Activated T-cell treated with anti-CD3 and anti-CD28 coated beads for 48 hours (primary cell): ENCODE results near the gene CCNY.

ENCODE experiments used
- DNase-seq: peaks from one replicate; pipeline ENCODE4 v3.0.0-alpha.2; 2020; ENCODE audit warnings: low read depth

The CCNY gene

GRCh38 chr10:35427543-35427942 is 91.2 kb downstream of the CCNY start:
- no peak for DNase-seq

DNA sequence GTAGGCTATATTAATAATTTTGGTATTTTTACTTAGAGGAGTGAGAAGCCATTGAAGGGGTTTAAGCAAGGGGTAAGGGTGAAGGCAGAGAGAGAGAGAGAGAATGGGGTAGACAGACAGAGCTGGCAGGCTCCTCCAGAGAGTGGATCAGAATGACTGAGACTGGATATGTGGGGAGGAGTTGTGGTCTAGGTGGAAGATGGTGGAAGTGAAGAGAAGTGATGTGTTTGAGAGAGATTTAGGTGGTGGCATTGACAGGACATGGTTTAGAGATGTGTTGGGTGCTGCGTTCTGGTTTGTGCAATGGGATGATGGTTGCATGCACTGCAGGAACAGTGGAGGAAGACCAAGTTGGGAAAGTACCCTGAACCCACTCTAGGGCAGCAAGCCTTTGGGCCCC is 92.2 kb downstream of the CCNY start:
- DNase-seq, result no peak

GRCh38 chr10:35432781-35433338 is 96.6 kb downstream of the CCNY start:
- no peak for DNase-seq

DNA sequence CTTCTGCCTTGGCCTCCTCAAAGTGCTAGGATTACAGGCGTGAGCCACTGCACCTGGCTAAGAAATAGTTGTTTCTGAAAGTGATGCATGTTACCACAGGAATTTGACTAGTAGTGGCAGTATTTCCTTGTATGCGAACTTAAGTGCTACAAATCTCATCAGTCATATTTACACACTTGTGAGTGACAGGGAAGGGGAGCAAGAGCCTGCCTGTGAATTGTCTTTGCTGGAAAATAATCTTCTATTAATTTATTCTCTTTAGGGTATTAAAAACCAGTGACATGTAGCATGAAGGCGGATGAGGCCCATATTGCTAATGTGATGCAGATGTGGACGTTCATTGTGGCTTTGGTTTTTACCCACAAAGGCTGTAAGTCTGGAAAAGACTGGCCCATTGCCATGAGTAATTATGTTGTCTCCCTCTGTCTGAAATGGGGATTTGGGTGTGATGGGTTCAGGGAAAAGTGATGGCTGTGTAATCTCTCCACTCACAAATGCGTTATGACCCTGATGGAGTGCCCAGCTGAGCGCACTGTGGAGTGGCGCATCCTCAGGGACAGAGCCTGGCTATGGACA is 97.6 kb downstream of the CCNY start:
- no peak for DNase-seq

GRCh38 chr10:35434533-35434932 is 98.2 kb downstream of the CCNY start:
- no peak for DNase-seq

GRCh38 chr10:35435824-35436223 is 99.5 kb downstream of the CCNY start:
- DNase-seq, result no peak

DNA sequence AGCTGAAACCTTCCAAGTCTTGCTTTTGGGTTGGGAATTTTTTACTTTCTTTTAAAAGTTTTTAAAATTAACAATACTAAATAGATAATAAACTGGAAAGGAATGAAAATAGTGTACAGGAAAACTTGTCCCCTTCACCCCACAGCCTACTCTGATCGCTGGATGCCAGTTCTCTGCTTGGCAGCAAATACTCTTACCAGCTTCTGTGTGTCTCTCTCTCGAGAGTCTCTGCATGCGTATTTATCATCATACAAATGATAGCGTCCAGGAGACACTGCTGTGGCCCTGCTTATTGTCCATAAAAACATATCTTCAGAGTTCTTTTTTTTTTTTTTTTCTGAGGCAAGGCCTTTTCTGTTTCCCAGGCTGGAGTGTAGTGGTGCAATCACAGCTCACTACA is 101.5 kb downstream of the CCNY start:
- DNase-seq, result no peak

- DNase-seq, result no peak
These were observed 102.6 kb downstream of the CCNY start for GRCh38 chr10:35438718-35439571.

GRCh38 chr10:35440016-35440415 is 103.7 kb downstream of the CCNY start:
- no peak for DNase-seq

- no peak for DNase-seq
These were observed 105.7 kb downstream of the CCNY start for GRCh38 chr10:35442028-35442427.

GRCh38 chr10:35442592-35442991 is 106.3 kb downstream of the CCNY start:
- DNase-seq, result no peak

DNA sequence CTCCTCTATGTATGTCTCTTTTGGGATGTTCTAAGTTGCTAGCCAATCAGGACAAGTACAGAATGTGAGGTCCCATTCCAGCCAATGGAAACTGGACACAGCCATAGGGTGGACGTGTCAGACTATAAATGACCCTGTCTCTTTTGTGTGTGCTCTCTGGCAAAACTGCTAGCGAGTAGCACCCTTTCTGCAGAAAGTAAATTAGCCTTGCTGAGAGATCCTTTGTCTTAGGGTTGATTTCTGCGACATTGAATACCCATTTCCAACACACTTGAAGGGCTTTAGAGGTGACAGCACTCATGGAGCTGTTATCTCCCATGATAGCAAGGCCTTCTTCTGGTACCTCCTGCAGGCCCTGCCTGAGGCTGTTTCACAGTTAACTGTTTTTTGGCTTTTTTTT is 107.5 kb downstream of the CCNY start:
- DNase-seq, result no peak

GRCh38 chr10:35445150-35445884 is 109.0 kb downstream of the CCNY start:
- no peak for DNase-seq

GRCh38 chr10:35446439-35446838 is 110.1 kb downstream of the CCNY start:
- no peak for DNase-seq

DNA sequence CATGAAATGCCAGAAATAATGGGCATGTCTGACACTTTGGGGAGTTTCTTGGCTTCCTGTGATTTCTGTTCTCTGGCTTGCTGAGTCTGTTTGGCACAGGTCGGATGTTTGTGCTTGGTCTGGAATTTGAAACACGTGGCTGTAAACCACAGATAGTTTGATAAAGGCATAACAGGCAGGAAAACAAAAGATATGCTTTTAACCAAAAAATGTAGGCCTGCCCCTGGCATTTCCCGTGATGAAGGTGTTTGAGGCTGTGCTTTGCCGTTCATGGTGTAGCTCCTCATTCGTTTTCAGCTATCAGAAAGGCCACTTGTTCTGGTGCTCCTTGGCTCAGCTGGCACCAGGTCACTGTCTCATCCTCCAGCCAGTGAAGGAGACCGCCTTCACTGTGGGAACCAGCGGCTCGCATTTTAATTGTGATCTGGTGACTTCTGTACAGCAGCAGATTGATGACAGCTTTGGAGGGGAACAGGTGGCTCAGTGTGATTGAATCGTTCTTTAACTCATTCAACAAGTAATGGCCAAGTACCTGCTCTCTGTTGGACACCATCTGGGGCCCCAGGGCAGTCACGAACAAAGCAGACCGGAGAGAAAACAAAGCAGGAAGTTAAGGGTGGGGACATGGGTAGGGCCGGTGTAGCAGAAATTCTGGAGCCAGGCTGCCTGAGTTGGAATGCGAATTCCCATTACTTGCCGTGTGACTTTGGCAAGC is 111.5 kb downstream of the CCNY start:
- DNase-seq, result no peak

GRCh38 chr10:35448687-35449662 is 112.7 kb downstream of the CCNY start:
- no peak for DNase-seq

DNA sequence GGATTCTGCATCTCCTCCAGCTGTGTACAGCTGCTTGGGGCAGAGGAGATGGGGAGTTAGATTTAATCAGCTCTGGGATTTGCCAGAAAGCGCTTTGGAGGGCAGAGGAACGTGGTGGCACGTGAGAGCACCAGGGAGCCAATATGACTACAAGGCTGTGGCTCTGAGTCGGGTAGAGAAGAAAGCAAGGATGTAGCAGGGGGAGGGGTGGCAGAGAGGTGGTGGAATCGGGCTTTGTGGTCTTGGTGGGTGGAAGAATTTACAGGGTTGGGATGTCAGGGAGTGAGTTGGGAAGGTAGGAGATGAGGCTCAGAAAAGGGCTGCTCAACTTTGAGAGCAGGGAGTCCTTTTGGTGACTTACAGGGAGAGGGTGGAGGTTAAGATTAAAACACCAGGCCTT is 113.6 kb downstream of the CCNY start:
- no peak for DNase-seq

DNA sequence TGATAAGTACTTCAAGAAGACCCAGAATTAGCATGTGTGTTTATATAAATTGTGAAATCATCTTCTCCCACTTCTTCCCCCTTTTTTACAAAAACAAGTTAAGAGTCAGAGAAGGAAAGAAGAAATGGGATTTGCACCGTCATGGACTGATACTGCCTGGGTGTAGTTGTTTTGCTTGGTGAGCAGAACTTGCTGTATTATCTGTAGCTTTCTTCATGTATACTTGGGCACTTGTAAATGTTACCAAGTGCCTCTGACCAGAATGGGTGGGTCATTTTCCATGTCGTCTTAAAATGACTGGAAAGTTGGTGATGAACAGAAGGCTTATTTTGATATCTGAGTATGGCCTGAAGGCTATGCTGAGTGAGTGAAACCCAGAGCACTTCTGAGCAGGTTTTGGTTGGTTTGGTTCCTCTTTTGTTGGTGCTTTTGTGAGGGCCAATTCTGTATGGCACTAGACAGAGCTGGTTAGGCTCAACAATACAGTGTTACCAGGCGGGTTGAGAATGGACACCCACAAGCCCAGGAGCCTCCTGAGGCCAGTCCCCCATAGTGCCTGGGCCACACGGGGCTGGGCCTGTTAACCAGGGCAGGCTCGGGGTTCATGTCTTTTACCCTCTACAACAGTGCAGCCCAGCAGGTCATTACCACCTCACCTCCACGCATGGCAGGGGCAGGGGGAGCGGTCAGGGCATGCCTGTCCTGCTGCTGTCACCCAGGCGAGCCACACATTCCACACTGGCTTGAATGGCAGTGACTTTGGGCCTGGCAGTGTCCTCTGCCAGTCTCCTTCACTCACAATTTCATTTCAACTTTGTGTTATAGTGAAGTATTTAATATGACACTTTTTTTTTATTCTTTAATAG is 115.1 kb downstream of the CCNY start:
- no peak for DNase-seq

- no peak for DNase-seq
These were observed 115.9 kb downstream of the CCNY start for GRCh38 chr10:35452171-35452570.

DNA sequence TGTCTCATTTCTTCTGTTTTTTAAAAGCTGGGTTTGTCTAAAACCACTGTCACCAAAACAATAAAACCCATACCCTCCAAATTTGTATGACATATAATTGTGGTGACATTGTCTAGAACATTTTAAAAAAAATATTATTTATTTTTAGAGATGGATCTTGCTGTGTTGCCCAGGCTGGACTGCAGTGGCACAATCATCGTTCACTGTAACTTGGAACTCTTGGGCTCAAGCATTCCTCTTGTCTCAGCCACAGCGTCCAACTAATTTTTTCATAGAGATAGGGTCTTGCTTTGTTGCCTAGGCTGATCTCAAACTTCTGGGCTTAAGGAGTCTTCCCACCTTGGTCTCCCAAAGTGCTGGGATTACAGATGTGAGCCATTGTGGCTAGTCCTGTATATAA is 116.5 kb downstream of the CCNY start:
- no peak for DNase-seq
